HL-60 (cell line): ENCODE results near the gene MT2A.
A peak's percentile ranks its signal among the peaks of the same experiment; 100 is the strongest.

Experiments
- DNase-seq, 2 experiments: peaks; one replicate each; pipeline ENCODE4 v3.0.0-alpha.2; 2010 to 2020; ENCODE audit warnings: low read depth in 1 of 2, low spot score in 1 of 2
- H3K27ac ChIP-seq: fragments of 250-450 bp; sonication (Bioruptor Pico); replicated peaks from 2 replicates; pipeline ENCODE4 v1.5.1; 2020; ENCODE audit warnings: mild to moderate bottlenecking, moderate library complexity
- H3K27me3 ChIP-seq: fragments of 250-450 bp; sonication (Bioruptor Pico); 2 replicates; pipeline ENCODE4 v1.5.1; 2021; ENCODE audit warnings: mild to moderate bottlenecking, moderate library complexity; ENCODE audit not compliant: insufficient read depth, poor library complexity, severe bottlenecking
- H3K4me3 ChIP-seq: replicated peaks from 2 replicates; pipeline ENCODE4 v1.5.1; 2011; ENCODE audit warnings: mild to moderate bottlenecking, control low read depth, low read length; ENCODE audit not compliant: insufficient read depth
- GABPA ChIP-seq: IDR thresholded peaks from 2 replicates; pipeline ENCODE4 v1.6.1; 2012; ENCODE audit warnings: low read depth
- POLR2AphosphoS5 ChIP-seq: IDR thresholded peaks from 2 replicates; pipeline ENCODE4 v1.6.1; 2012; ENCODE audit warnings: low read depth
- REST ChIP-seq: IDR thresholded peaks from 2 replicates; pipeline ENCODE4 v1.6.1; 2012; ENCODE audit warnings: low read depth; ENCODE audit not compliant: insufficient replicate concordance
- SPI1 ChIP-seq: IDR thresholded peaks from 2 replicates; pipeline ENCODE4 v1.6.1; 2012; ENCODE audit warnings: low read depth, mild to moderate bottlenecking, borderline replicate concordance
- TF ChIP-seq, protein P1 (sequence below): IDR thresholded peaks from one replicate; pipeline ENCODE4 v1.5.1; 2011; ENCODE audit warnings: low read length, control low read depth, inconsistent platforms; ENCODE audit not compliant: insufficient read depth

Gene MT2A

GRCh38 chr16:56625140-56625942 lies 17.0 kb downstream of the MT2A start, which contains the start of gene MT1E:
Gene MT1E, plus strand, starts transcription at chr16:56625781. Its CDS starts 71 bp downstream, at chr16:56625852.
- TF ChIP-seq SPI1 (no peak), GABPA (no peak), REST (no peak), POLR2AphosphoS5 (no peak)
- TF ChIP-seq, protein P1, sequence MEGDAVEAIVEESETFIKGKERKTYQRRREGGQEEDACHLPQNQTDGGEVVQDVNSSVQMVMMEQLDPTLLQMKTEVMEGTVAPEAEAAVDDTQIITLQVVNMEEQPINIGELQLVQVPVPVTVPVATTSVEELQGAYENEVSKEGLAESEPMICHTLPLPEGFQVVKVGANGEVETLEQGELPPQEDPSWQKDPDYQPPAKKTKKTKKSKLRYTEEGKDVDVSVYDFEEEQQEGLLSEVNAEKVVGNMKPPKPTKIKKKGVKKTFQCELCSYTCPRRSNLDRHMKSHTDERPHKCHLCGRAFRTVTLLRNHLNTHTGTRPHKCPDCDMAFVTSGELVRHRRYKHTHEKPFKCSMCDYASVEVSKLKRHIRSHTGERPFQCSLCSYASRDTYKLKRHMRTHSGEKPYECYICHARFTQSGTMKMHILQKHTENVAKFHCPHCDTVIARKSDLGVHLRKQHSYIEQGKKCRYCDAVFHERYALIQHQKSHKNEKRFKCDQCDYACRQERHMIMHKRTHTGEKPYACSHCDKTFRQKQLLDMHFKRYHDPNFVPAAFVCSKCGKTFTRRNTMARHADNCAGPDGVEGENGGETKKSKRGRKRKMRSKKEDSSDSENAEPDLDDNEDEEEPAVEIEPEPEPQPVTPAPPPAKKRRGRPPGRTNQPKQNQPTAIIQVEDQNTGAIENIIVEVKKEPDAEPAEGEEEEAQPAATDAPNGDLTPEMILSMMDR = no peak
- Histone ChIP-seq H3K4me3 (peak within 1 kb of the TSS; percentile 46), H3K27me3 (peaks cover 21% of the 10 kb centered on the region), H3K27ac (no peak within 1 kb of the TSS; the same call in 1 of the 2 replicates)
- peak; percentile 42 to 60 for DNase-seq

DNA sequence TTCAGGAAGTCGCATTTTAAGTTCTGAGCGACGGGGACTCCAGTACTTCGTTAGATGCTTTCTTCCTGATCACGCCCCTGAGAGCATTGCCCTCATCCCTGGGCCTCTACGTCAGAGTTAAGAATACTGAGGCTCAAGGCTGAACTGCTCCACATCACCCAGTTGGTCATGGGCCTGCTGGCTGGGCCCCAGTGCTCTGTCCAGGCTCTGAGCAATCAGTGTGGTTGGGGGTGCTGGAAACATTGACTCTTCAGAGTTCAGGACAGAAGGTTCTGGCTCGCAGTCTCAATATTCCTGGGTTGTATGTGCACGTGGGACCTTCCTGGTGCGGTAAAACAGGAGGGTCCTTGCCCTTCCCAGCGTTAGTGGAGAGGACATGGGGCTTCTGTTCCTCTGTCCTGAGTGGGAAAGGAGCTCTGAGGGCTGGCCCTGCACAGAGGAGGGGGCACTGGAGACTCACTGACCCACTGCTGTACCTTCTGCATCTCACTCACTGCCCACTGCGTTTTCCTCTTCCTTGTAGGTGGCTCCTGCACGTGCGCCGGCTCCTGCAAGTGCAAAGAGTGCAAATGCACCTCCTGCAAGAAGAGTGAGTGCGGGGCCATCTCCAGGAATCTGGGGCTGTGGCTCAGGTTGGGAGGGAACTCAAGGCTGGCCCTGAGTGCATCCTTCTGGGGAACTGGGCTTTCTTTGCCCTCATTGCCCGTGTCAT lies 17.7 kb downstream of the MT2A start:
- TF ChIP-seq POLR2AphosphoS5 (no peak), SPI1 (no peak)
- DNase-seq = no peak
- no peak overlapping the region for H3K27ac ChIP-seq
- peaks cover 29% of the 10 kb centered on the region for H3K27me3 ChIP-seq
- H3K4me3 ChIP-seq = peak overlapping the region; percentile 46

- Histone ChIP-seq H3K27me3 (peaks cover 35% of the 10 kb centered on the region), H3K27ac (no peak overlapping the region), H3K4me3 (peak overlapping the region; percentile 46)
- no peak for DNase-seq
- TF ChIP-seq POLR2AphosphoS5 = no peak
- TF ChIP-seq GABPA = no peak
- TF ChIP-seq, protein P1 = no peak
- TF ChIP-seq SPI1 = no peak
- TF ChIP-seq REST = no peak
Observed at GRCh38 chr16:56626685-56627084, 18.3 kb downstream of the MT2A start.
